Parathyroid adenoma (tissue), 2 donors: ENCODE results near the gene MDFI.

ENCODE experiments used
- H2AFZ ChIP-seq: fragments of 300-600 bp; sonication (generic); one replicate; pipeline ENCODE4 v1.7.0; 2017; ENCODE audit warnings: antibody characterized with exemption, mild to moderate bottlenecking
- H3K27ac ChIP-seq: fragments of 300-600 bp; sonication (generic); one replicate; pipeline ENCODE4 v1.7.0; 2017
- H3K27me3 ChIP-seq: fragments of 300-600 bp; sonication (generic); one replicate; pipeline ENCODE4 v1.7.0; 2017; ENCODE audit warnings: low read length; ENCODE audit not compliant: control insufficient read depth, insufficient read depth
- H3K36me3 ChIP-seq: fragments of 300-600 bp; sonication (generic); one replicate; pipeline ENCODE4 v1.7.0; 2017; ENCODE audit warnings: low read length; ENCODE audit not compliant: control insufficient read depth, insufficient read depth
- H3K4me1 ChIP-seq: fragments of 300-600 bp; sonication (generic); one replicate; pipeline ENCODE4 v1.7.0; 2017; ENCODE audit warnings: control low read depth
- H3K4me2 ChIP-seq: fragments of 300-600 bp; sonication (generic); one replicate; pipeline ENCODE4 v1.7.0; 2017; ENCODE audit warnings: low read length
- H3K4me3 ChIP-seq: fragments of 300-600 bp; sonication (generic); one replicate; pipeline ENCODE4 v1.7.0; 2017; ENCODE audit warnings: low read depth, low read length
- H3K79me2 ChIP-seq: fragments of 300-600 bp; sonication (generic); one replicate; pipeline ENCODE4 v1.7.0; 2017; ENCODE audit warnings: control low read depth
- H3K9ac ChIP-seq: fragments of 300-600 bp; sonication (generic); one replicate; pipeline ENCODE4 v1.7.0; 2017; ENCODE audit warnings: mild to moderate bottlenecking
- H3K9me3 ChIP-seq: fragments of 300-600 bp; sonication (generic); one replicate; pipeline ENCODE4 v1.7.0; 2017; ENCODE audit warnings: low read length; ENCODE audit not compliant: control insufficient read depth
- TF ChIP-seq, protein P1 (sequence below): fragments of 300-600 bp; sonication (generic); IDR thresholded peaks from one replicate; pipeline ENCODE4 v1.7.0; 2017; ENCODE audit warnings: antibody characterized with exemption, mild to moderate bottlenecking
- donor health status: primary hyperparathyroidism.

Gene MDFI

GRCh38 chr6:41651246-41651961, 13.1 kb downstream of the MDFI start:
- Histone ChIP-seq H3K27me3 (no peaks in the 10 kb centered on the region), H3K4me1 (no peaks in the 10 kb centered on the region), H3K27ac (no peak overlapping the region), H3K9me3 (no peaks in the 10 kb centered on the region), H3K36me3 (no peaks in the 10 kb centered on the region), H2AFZ (no peak overlapping the region), H3K9ac (no peak overlapping the region), H3K4me2 (no peak overlapping the region), H3K4me3 (no peak overlapping the region), H3K79me2 (no peaks in the 10 kb centered on the region)
- TF ChIP-seq, protein P1, sequence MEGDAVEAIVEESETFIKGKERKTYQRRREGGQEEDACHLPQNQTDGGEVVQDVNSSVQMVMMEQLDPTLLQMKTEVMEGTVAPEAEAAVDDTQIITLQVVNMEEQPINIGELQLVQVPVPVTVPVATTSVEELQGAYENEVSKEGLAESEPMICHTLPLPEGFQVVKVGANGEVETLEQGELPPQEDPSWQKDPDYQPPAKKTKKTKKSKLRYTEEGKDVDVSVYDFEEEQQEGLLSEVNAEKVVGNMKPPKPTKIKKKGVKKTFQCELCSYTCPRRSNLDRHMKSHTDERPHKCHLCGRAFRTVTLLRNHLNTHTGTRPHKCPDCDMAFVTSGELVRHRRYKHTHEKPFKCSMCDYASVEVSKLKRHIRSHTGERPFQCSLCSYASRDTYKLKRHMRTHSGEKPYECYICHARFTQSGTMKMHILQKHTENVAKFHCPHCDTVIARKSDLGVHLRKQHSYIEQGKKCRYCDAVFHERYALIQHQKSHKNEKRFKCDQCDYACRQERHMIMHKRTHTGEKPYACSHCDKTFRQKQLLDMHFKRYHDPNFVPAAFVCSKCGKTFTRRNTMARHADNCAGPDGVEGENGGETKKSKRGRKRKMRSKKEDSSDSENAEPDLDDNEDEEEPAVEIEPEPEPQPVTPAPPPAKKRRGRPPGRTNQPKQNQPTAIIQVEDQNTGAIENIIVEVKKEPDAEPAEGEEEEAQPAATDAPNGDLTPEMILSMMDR: no peak

DNA sequence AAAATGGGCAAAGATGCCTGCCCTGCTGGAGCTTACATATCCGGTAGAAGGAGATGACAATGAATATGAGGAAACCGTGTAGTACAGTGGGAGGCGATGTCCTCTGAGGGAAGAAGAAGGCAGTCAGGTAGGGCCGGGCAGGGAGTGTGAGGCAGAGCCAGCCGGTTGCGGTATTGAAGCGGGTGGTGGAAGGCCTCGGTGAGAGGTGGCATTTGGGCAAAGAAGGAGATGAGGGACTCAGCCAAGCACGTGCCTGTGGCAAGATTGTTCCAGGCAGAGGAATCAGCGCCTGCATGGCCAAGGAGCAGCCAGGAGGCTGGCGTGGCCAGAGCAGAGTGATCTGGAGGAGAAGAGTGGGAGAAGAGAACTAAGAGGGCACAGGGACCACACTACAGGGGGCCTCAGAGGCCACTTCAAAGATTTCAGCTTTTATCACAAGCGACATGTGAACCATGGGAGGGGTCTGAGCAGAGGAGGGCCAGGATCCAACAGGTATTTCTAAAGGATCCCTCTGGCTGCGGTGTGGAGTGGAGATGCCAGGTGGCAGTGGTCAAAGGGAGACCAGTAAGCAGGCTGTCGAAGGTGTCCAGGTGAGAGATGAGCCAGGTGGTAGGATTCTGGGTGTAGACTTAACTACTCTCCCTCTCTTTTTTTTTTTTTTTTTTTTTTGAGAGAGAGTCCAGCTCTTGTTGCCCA, 13.8 kb downstream of the MDFI start:
- TF ChIP-seq, protein P1: no peak
- Histone ChIP-seq H3K27ac (no peak overlapping the region), H3K36me3 (no peaks in the 10 kb centered on the region), H3K9ac (no peak overlapping the region), H3K4me3 (no peak overlapping the region), H3K9me3 (no peaks in the 10 kb centered on the region), H3K79me2 (no peaks in the 10 kb centered on the region), H3K4me2 (no peak overlapping the region), H3K27me3 (no peaks in the 10 kb centered on the region), H2AFZ (no peak overlapping the region), H3K4me1 (no peaks in the 10 kb centered on the region)

DNA sequence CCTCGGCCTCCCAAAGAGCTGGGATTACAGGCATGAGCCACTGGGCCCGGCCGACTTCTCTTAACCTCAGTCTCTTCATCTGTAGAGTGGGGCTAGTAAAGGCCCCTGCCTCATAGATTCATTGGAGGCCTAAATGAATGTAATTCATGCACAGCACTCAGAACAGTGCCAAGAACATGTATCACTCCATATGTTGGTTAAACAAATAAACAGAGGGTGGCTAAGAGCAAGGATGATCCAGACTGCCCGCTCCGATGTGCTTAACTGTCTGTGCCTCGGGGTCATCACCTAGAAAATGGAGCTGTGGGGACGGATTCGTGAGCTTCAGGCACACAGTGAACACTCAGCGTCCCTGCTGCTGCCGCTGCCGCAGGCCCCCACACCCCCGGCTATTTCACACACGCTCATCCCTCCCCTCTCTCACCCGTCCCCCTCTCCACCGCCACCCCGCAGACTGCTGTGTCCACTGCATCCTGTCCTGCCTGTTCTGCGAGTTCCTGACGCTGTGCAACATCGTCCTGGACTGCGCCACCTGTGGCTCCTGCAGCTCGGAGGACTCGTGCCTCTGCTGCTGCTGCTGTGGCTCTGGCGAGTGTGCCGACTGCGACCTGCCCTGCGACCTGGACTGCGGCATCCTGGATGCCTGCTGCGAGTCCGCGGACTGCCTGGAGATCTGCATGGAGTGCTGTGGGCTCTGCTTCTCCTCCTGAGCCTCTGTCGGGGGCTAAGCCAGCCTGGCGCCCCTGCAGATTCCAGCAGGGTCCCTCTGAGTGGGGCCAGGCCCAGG, 14.8 kb downstream of the MDFI start:
- Histone ChIP-seq H3K79me2 (no peaks in the 10 kb centered on the region), H3K27ac (no peak overlapping the region), H3K36me3 (no peaks in the 10 kb centered on the region), H3K9me3 (no peaks in the 10 kb centered on the region), H3K4me3 (no peak overlapping the region), H3K27me3 (no peaks in the 10 kb centered on the region), H3K4me1 (no peaks in the 10 kb centered on the region), H2AFZ (no peak overlapping the region), H3K4me2 (no peak overlapping the region), H3K9ac (no peak overlapping the region)
- TF ChIP-seq, protein P1: no peak

- no peaks in the 10 kb centered on the region for H3K36me3 ChIP-seq
- H3K9ac ChIP-seq: no peak overlapping the region
- no peak overlapping the region for H3K4me3 ChIP-seq
- no peak overlapping the region for H2AFZ ChIP-seq
- H3K4me2 ChIP-seq: no peak overlapping the region
- TF ChIP-seq, protein P1: no peak
- no peaks in the 10 kb centered on the region for H3K27me3 ChIP-seq
- no peaks in the 10 kb centered on the region for H3K79me2 ChIP-seq
- no peaks in the 10 kb centered on the region for H3K9me3 ChIP-seq
- no peak overlapping the region for H3K27ac ChIP-seq
- H3K4me1 ChIP-seq: no peaks in the 10 kb centered on the region
Observed at GRCh38 chr6:41653691-41654090, 15.4 kb downstream of the MDFI start.
